Measurements from ENCODE around the gene MLC1. TPM values are rescaled to one million over a fixed set of nuclear protein-coding genes. Genes with fewer than 3 reads are reported as not detected.

The MLC1 gene
- total RNA-seq, 2 donors from 2014 or later, result 0.18 TPM; not detected in 1

GRCh38 chr22:50035976-50036724, 49.1 kb downstream of the MLC1 start:
- Histone ChIP-seq H3K4me3 (ENCODE audit: low read length) (no peak overlapping the region), H3K9ac (ENCODE audit: extremely low read depth, low read length, poor library complexity, severe bottlenecking) (no peak overlapping the region), H3K4me1 (ENCODE audit: control insufficient read depth, insufficient read depth, low read length) (no peaks in the 10 kb centered on the region), H3K36me3 (ENCODE audit: control insufficient read depth, insufficient read depth, low read length) (no peaks in the 10 kb centered on the region), H3K27ac (ENCODE audit: low read depth, low read length) (no peak overlapping the region), H3K9me3 (ENCODE audit: control insufficient read depth, low read length) (no peaks in the 10 kb centered on the region), H3K27me3 (ENCODE audit: control insufficient read depth, insufficient read depth, low read length, poor library complexity, severe bottlenecking) (no peaks in the 10 kb centered on the region)
- Mint-ChIP-seq H3K4me3 (no peak overlapping the region), H3K27ac (no peak overlapping the region), H3K27me3 (ENCODE audit: insufficient read depth) (no peaks in the 10 kb centered on the region), H3K4me1 (no peaks in the 10 kb centered on the region), H3K36me3 (ENCODE audit: low read depth) (no peaks in the 10 kb centered on the region), H3K9me3 (peaks cover 8% of the 10 kb centered on the region)
- no peak for TF ChIP-seq CTCF (conservative IDR thresholded peaks at IDR 0.05)
- DNase-seq, result no peak
- WGBS, 2 experiments (ENCODE audit: insufficient coverage in 1 of 2, insufficient read length in 1 of 2), result 86 to 91% methylated on average over 18 to 23 of the region's 23 CpGs

GRCh38 chr22:50035131-50035881, 49.9 kb downstream of the MLC1 start:
- no peak overlapping the region for H3K27ac ChIP-seq (ENCODE audit: low read depth, low read length)
- no peak for DNase-seq
- H3K4me3 ChIP-seq (ENCODE audit: low read length), result no peak overlapping the region
- H3K36me3 Mint-ChIP-seq (ENCODE audit: low read depth), result no peaks in the 10 kb centered on the region
- no peak overlapping the region for H3K4me3 Mint-ChIP-seq
- H3K9me3 Mint-ChIP-seq, result peaks cover 8% of the 10 kb centered on the region
- no peaks in the 10 kb centered on the region for H3K9me3 ChIP-seq (ENCODE audit: control insufficient read depth, low read length)
- no peak overlapping the region for H3K27ac Mint-ChIP-seq
- H3K4me1 Mint-ChIP-seq, result no peaks in the 10 kb centered on the region
- 85 to 91% methylated on average over 10 to 24 of the region's 24 CpGs for WGBS, 2 experiments (ENCODE audit: insufficient coverage in 1 of 2, insufficient read length in 1 of 2)
- no peak overlapping the region for H3K9ac ChIP-seq (ENCODE audit: extremely low read depth, low read length, poor library complexity, severe bottlenecking)
- H3K27me3 Mint-ChIP-seq (ENCODE audit: insufficient read depth), result no peaks in the 10 kb centered on the region
- peaks cover 5% of the 10 kb centered on the region for H3K27me3 ChIP-seq (ENCODE audit: control insufficient read depth, insufficient read depth, low read length, poor library complexity, severe bottlenecking)
- no peaks in the 10 kb centered on the region for H3K36me3 ChIP-seq (ENCODE audit: control insufficient read depth, insufficient read depth, low read length)
- TF ChIP-seq CTCF (conservative IDR thresholded peaks at IDR 0.05), result no peak
- no peaks in the 10 kb centered on the region for H3K4me1 ChIP-seq (ENCODE audit: control insufficient read depth, insufficient read depth, low read length)

- H3K9me3 ChIP-seq (ENCODE audit: control insufficient read depth, low read length), result no peaks in the 10 kb centered on the region
- WGBS, 2 experiments (ENCODE audit: insufficient coverage in 1 of 2, insufficient read length in 1 of 2), result 89 to 94% methylated on average over 28 to 43 of the region's 43 CpGs
- Mint-ChIP-seq H3K4me3 (no peak overlapping the region), H3K27me3 (ENCODE audit: insufficient read depth) (peaks cover 6% of the 10 kb centered on the region), H3K27ac (no peak overlapping the region), H3K36me3 (ENCODE audit: low read depth) (no peaks in the 10 kb centered on the region), H3K9me3 (peaks cover 8% of the 10 kb centered on the region), H3K4me1 (no peaks in the 10 kb centered on the region)
- no peak overlapping the region for H3K27ac ChIP-seq (ENCODE audit: low read depth, low read length)
- no peak for DNase-seq
- no peak overlapping the region for H3K9ac ChIP-seq (ENCODE audit: extremely low read depth, low read length, poor library complexity, severe bottlenecking)
- H3K36me3 ChIP-seq (ENCODE audit: control insufficient read depth, insufficient read depth, low read length), result no peaks in the 10 kb centered on the region
- no peak for TF ChIP-seq CTCF (conservative IDR thresholded peaks at IDR 0.05)
- H3K27me3 ChIP-seq (ENCODE audit: control insufficient read depth, insufficient read depth, low read length, poor library complexity, severe bottlenecking), result peaks cover 13% of the 10 kb centered on the region
- no peaks in the 10 kb centered on the region for H3K4me1 ChIP-seq (ENCODE audit: control insufficient read depth, insufficient read depth, low read length)
- no peak overlapping the region for H3K4me3 ChIP-seq (ENCODE audit: low read length)
Measured at GRCh38 chr22:50034126-50035081, 50.8 kb downstream of the MLC1 start.

Measured in endodermal cell (in vitro differentiated cells).